MM.1S (cell line): ENCODE data around the gene CDH12.

Source experiments
- EZH2 ChIP-seq: fragments of 300-600 bp; sonication (generic); optimal IDR thresholded peaks from 2 replicates; pipeline ENCODE3; 2017; ENCODE audit warnings: low read depth, mild to moderate bottlenecking, antibody characterized with exemption, low read length, mixed read lengths
- EZH2phosphoT487 ChIP-seq: fragments of 300-600 bp; sonication (generic); IDR thresholded peaks from 2 replicates; pipeline ENCODE4 v1.6.1; 2018; ENCODE audit warnings: antibody characterized with exemption, low read length
- TF ChIP-seq, protein P1 (sequence below): fragments of 300-600 bp; sonication (generic); IDR thresholded peaks from 2 replicates; pipeline ENCODE4 v1.5.1; 2016; ENCODE audit warnings: antibody characterized with exemption, low read length, mixed read lengths

DNA sequence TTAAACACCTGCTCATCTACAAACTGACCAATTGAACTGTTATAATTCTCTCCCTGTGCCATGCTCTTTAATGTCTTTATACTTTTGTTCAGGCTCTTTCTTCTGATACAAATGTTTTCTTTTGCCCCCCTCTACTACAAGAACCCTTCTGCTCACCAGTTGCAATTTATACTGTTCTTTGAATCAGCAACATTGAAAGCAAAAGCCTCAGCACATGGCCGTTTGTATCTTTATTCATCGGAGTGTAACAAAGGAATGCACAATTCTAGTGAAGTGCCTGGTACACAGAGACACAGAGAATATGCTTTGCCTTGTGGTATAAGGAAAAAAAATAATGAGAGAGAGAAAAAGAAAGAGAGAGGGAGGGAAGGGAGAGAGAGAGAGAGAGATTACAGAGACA lies 547.1 kb downstream of the CDH12 start:
- TF ChIP-seq, protein P1, sequence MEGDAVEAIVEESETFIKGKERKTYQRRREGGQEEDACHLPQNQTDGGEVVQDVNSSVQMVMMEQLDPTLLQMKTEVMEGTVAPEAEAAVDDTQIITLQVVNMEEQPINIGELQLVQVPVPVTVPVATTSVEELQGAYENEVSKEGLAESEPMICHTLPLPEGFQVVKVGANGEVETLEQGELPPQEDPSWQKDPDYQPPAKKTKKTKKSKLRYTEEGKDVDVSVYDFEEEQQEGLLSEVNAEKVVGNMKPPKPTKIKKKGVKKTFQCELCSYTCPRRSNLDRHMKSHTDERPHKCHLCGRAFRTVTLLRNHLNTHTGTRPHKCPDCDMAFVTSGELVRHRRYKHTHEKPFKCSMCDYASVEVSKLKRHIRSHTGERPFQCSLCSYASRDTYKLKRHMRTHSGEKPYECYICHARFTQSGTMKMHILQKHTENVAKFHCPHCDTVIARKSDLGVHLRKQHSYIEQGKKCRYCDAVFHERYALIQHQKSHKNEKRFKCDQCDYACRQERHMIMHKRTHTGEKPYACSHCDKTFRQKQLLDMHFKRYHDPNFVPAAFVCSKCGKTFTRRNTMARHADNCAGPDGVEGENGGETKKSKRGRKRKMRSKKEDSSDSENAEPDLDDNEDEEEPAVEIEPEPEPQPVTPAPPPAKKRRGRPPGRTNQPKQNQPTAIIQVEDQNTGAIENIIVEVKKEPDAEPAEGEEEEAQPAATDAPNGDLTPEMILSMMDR = no peak
- TF ChIP-seq EZH2phosphoT487 (no peak), EZH2 (no peak)
